ENCODE measurements around the gene DEPDC1.

GRCh38 chr1:68484618-68485017 lies 12.3 kb downstream of the DEPDC1 start:
- no peak for TF ChIP-seq TAF1 (IDR thresholded peaks at IDR 0.05; ENCODE audit: low read depth, low read length)
- no peak for TF ChIP-seq POLR2A (IDR thresholded peaks at IDR 0.05; ENCODE audit: low read depth, low read length)

Measured in GM12891 (cell line).